Activated CD4-positive, alpha-beta T cell treated with anti-CD3 and anti-CD28 coated beads, Interleukin-2, Interleukin-6, amounts not matched to agents 100 ng/mL and 50 ng/mL, durations not matched to agents 16 hours and 8 hours (primary cell): ENCODE results near the gene ABCF2.

Experiments used
- DNase-seq: peaks from one replicate; pipeline ENCODE4 v3.0.0-alpha.2; 2020

The ABCF2 gene

GRCh38 chr7:151168003-151168786, 58.8 kb downstream of the ABCF2 start:
- peak; percentile 65 for DNase-seq

- DNase-seq, result no peak
These were observed 59.6 kb downstream of the ABCF2 start, which contains the start of gene GBX1 for GRCh38 chr7:151167197-151167961. TSS of gene GBX1 (minus strand) at chr7:151167694. CDS start at chr7:151167548, 146 bp downstream.

- DNase-seq, result no peak
These were observed 60.3 kb downstream of the ABCF2 start for GRCh38 chr7:151166629-151167196.
